Activated naive CD4-positive, alpha-beta T cell (primary cell): ENCODE measurements around the gene ARIH1.

ENCODE experiments used
- DNase-seq, 4 experiments: peaks; one replicate each; lab custom pipeline; 2025; lab: John Stamatoyannopoulos, UW

The ARIH1 gene

GRCh38 chr15:72540606-72541237, 66.6 kb downstream of the ARIH1 start:
- no peak for DNase-seq

- no peak for DNase-seq
Observed at GRCh38 chr15:72541674-72542073, 67.5 kb downstream of the ARIH1 start.

GRCh38 chr15:72545156-72545555, 71.0 kb downstream of the ARIH1 start:
- DNase-seq, result no peak

GRCh38 chr15:72554471-72555425, 80.6 kb downstream of the ARIH1 start:
- DNase-seq, result no peak

GRCh38 chr15:72559781-72560180, 85.7 kb downstream of the ARIH1 start:
- DNase-seq, result no peak

GRCh38 chr15:72560458-72560857, 86.3 kb downstream of the ARIH1 start:
- DNase-seq, result no peak

- DNase-seq, result no peak
Observed at GRCh38 chr15:72562386-72562785, 88.3 kb downstream of the ARIH1 start.

GRCh38 chr15:72562878-72563277, 88.7 kb downstream of the ARIH1 start:
- no peak for DNase-seq

- DNase-seq, result no peak
Observed at GRCh38 chr15:72564091-72564490, 90.0 kb downstream of the ARIH1 start.

GRCh38 chr15:72566973-72567372, 92.8 kb downstream of the ARIH1 start:
- no peak for DNase-seq

- DNase-seq, result no peak
Observed at GRCh38 chr15:72570059-72570458, 95.9 kb downstream of the ARIH1 start.

GRCh38 chr15:72579814-72580213, 105.7 kb downstream of the ARIH1 start:
- DNase-seq, result no peak

GRCh38 chr15:72584006-72584405, 109.9 kb downstream of the ARIH1 start:
- DNase-seq, result no peak

- no peak for DNase-seq
Observed at GRCh38 chr15:72585025-72585424, 110.9 kb downstream of the ARIH1 start.

GRCh38 chr15:72585476-72586058, 111.4 kb downstream of the ARIH1 start:
- no peak for DNase-seq

GRCh38 chr15:72588096-72588495, 114.0 kb downstream of the ARIH1 start:
- no peak for DNase-seq

- DNase-seq, result no peak
Observed at GRCh38 chr15:72590427-72590826, 116.3 kb downstream of the ARIH1 start.

- no peak for DNase-seq
Observed at GRCh38 chr15:72591361-72591760, 117.2 kb downstream of the ARIH1 start.

GRCh38 chr15:72592097-72592496, 118.0 kb downstream of the ARIH1 start:
- no peak for DNase-seq

GRCh38 chr15:72592676-72593075, 118.5 kb downstream of the ARIH1 start:
- DNase-seq, result no peak

- DNase-seq, result no peak
Observed at GRCh38 chr15:72593838-72594237, 119.7 kb downstream of the ARIH1 start.

- no peak for DNase-seq
Observed at GRCh38 chr15:72599855-72600464, 125.8 kb downstream of the ARIH1 start.

- DNase-seq, result no peak
Observed at GRCh38 chr15:72604794-72605193, 130.7 kb downstream of the ARIH1 start.
